Left ventricle myocardium inferior (tissue), 1 donor: Measurements from ENCODE around the gene MVB12B. TPM values are rescaled to one million over a fixed set of nuclear protein-coding genes. Genes with fewer than 3 reads are reported as not detected.

Experiments used
- DNase-seq: peaks from one replicate; pipeline ENCODE4 v3.0.0-alpha.2; 2020
- H3K27ac ChIP-seq: fragments of 200-600 bp; replicated peaks from 2 replicates; pipeline ENCODE4 v1.8.0; 2021
- H3K27me3 ChIP-seq: fragments of 200-600 bp; 2 replicates; pipeline ENCODE4 v1.8.0; 2021; ENCODE audit warnings: low read depth
- H3K36me3 ChIP-seq: fragments of 200-600 bp; 2 replicates; pipeline ENCODE4 v1.8.0; 2021
- H3K4me1 ChIP-seq: fragments of 200-600 bp; 2 replicates; pipeline ENCODE4 v1.8.0; 2021
- H3K4me3 ChIP-seq: fragments of 200-600 bp; 2 replicates; pipeline ENCODE4 v1.8.0; 2021; ENCODE audit warnings: mild to moderate bottlenecking, moderate library complexity
- H3K9me3 ChIP-seq: fragments of 200-600 bp; replicated peaks from 2 replicates; pipeline ENCODE4 v1.8.0; 2021
- CTCF ChIP-seq: fragments of 200-600 bp; IDR thresholded peaks from 2 replicates; pipeline ENCODE4 v1.8.0; 2021; ENCODE audit warnings: antibody characterized with exemption, mild to moderate bottlenecking, borderline replicate concordance
- intact Hi-C: fragments of 100-400 bp; cut with micrococcal nuclease; formaldehyde crosslinking; loops from one replicate; pipeline ENCODE4 v1.11.0; 2022
- total RNA-seq: library from RNA; stranded (reverse); fragmentation: NEBNext Ultra II Directional; extraction: Animal tissue kit (Norgen Biotek cat#: 25700); gene quantifications from one replicate; pipeline ENCODE4 v1.2.1, GENCODE V29; 2021
- donor health status: DM: no; HTN: yes; CAD: no; lungs with severe emphysema.

The MVB12B gene
- total RNA-seq, 1 donor from 2014 or later: 11.2 TPM

GRCh38 chr9:126377536-126377935, 50.9 kb downstream of the MVB12B start:
- TF ChIP-seq CTCF: no peak
- Histone ChIP-seq H3K4me3 (no peak overlapping the region), H3K4me1 (peaks cover 52% of the 10 kb centered on the region), H3K36me3 (peaks cover 5% of the 10 kb centered on the region), H3K27ac (no peak overlapping the region), H3K27me3 (no peaks in the 10 kb centered on the region), H3K9me3 (no peaks in the 10 kb centered on the region)
- intact Hi-C loops: no loop called here
- no peak for DNase-seq

GRCh38 chr9:126378761-126379160, 52.1 kb downstream of the MVB12B start:
- no peak overlapping the region for H3K27ac ChIP-seq
- peaks cover 42% of the 10 kb centered on the region for H3K4me1 ChIP-seq
- no peak overlapping the region for H3K4me3 ChIP-seq
- H3K9me3 ChIP-seq: no peaks in the 10 kb centered on the region
- DNase-seq: no peak
- no peaks in the 10 kb centered on the region for H3K27me3 ChIP-seq
- intact Hi-C loops: no loop called here
- no peak for TF ChIP-seq CTCF
- H3K36me3 ChIP-seq: peaks cover 5% of the 10 kb centered on the region

- no peaks in the 10 kb centered on the region for H3K9me3 ChIP-seq
- no peak for DNase-seq
- H3K36me3 ChIP-seq: peaks cover 5% of the 10 kb centered on the region
- TF ChIP-seq CTCF: no peak
- no peaks in the 10 kb centered on the region for H3K27me3 ChIP-seq
- no peak overlapping the region for H3K4me3 ChIP-seq
- peaks cover 32% of the 10 kb centered on the region for H3K4me1 ChIP-seq
- intact Hi-C loops: no loop called here
- H3K27ac ChIP-seq: no peak overlapping the region
Measured at GRCh38 chr9:126379661-126380360, 53.2 kb downstream of the MVB12B start.

DNA sequence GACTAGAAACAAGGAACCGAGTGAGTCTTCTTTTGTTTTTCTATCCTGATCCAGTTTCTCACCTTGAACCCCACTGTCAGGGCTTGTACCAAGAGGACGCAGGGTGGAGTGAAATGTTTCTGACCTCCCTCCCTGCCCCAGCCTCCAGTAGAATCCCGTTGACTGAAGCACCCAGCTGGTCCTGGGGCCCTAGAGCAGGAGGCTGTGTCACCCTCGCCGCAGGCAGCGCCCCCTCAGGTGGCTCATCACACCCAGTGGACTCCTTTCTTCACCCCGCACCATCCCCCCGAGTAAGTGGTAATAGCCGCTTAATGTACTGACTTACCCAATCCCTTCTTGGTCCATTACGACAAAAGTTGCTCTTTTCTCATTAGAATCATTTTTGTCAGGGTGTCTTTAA, 53.8 kb downstream of the MVB12B start:
- no peak for DNase-seq
- Histone ChIP-seq H3K4me3 (no peak overlapping the region), H3K27me3 (no peaks in the 10 kb centered on the region), H3K36me3 (peaks cover 5% of the 10 kb centered on the region), H3K9me3 (no peaks in the 10 kb centered on the region), H3K4me1 (peaks cover 25% of the 10 kb centered on the region), H3K27ac (no peak overlapping the region)
- no peak for TF ChIP-seq CTCF
- intact Hi-C loops: no loop called here

DNA sequence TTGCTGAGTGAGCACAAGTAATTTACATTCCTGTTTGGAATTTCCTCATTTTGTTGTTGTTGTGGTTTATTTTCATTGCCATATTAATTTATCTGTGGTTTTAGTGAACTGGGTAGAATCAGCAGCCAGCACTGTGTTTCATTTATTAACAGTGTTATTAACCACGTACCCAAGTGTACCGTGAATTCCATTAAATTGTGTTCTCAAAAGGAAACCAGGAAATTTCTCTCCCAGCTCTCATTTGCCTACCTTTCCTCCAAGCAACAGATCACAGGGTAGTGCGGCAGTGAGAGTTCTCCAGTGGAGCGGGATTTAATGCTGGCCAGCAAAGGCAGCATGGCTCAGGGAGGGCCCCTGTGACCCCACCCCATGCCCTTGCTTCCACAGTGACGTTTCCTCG, 54.6 kb downstream of the MVB12B start:
- H3K27ac ChIP-seq: no peak overlapping the region
- intact Hi-C loops: no loop called here
- no peaks in the 10 kb centered on the region for H3K27me3 ChIP-seq
- no peak for TF ChIP-seq CTCF
- H3K9me3 ChIP-seq: no peaks in the 10 kb centered on the region
- peaks cover 18% of the 10 kb centered on the region for H3K4me1 ChIP-seq
- H3K4me3 ChIP-seq: no peak overlapping the region
- peaks cover 5% of the 10 kb centered on the region for H3K36me3 ChIP-seq
- no peak for DNase-seq
